C4-2B (cell line): ENCODE results near the gene NECAB3.

Experiments used
- H3K27ac ChIP-seq: fragments of 450-650 bp; 2 replicates; pipeline ENCODE4 v1.5.1; 2017
- ZFX ChIP-seq: fragments of 450-650 bp; IDR thresholded peaks from 2 replicates; pipeline ENCODE4 v1.6.1; 2017
- TF ChIP-seq, protein P1 (sequence below): fragments of 450-650 bp; conservative IDR thresholded peaks from 2 replicates; pipeline ENCODE4 v1.5.1; 2017; ENCODE audit warnings: mild to moderate bottlenecking

Gene NECAB3

DNA sequence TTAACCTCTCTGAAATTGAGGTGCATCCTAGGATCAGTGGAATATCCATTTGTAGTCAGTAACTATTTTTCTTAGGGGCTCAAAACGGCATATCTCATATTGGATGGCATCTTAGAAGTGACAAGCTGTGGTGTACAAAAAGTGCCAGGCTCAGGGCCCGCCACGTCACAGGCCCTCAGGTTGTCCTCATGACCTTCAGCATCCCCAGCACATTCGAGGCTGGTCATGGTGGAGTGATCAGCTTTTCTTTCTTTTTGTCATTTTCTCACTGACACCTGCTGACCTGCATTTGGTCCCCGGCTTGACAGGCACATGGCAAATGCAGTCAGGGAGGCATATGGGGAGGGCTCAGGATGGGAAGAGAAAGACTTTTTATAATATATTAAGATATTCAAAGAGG is 19.1 kb upstream of the NECAB3 start:
- TF ChIP-seq, protein P1, sequence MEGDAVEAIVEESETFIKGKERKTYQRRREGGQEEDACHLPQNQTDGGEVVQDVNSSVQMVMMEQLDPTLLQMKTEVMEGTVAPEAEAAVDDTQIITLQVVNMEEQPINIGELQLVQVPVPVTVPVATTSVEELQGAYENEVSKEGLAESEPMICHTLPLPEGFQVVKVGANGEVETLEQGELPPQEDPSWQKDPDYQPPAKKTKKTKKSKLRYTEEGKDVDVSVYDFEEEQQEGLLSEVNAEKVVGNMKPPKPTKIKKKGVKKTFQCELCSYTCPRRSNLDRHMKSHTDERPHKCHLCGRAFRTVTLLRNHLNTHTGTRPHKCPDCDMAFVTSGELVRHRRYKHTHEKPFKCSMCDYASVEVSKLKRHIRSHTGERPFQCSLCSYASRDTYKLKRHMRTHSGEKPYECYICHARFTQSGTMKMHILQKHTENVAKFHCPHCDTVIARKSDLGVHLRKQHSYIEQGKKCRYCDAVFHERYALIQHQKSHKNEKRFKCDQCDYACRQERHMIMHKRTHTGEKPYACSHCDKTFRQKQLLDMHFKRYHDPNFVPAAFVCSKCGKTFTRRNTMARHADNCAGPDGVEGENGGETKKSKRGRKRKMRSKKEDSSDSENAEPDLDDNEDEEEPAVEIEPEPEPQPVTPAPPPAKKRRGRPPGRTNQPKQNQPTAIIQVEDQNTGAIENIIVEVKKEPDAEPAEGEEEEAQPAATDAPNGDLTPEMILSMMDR, result no peak
- TF ChIP-seq ZFX, result no peak
- no peak overlapping the region for H3K27ac ChIP-seq

DNA sequence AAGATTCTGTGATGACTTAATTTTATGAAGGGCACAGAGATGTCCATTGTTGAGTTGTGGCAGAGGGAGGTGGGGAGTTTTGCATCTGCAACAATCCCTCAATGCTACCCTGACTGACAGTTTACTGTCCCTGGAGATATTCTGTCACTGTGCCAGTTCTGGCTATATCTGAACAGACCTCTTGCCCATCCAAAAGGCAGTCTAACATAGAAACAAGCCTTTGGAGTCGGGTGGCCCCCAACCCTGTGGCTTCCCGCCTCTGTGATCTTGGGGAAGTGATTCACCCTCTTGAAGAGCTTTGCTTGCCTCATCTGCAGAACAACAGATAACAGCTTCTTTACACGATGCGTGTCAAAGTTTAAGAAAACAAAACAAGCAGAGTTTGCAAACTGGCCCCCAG is 15.7 kb upstream of the NECAB3 start:
- H3K27ac ChIP-seq, result no peak overlapping the region
- TF ChIP-seq, protein P1, result no peak
- no peak for TF ChIP-seq ZFX

DNA sequence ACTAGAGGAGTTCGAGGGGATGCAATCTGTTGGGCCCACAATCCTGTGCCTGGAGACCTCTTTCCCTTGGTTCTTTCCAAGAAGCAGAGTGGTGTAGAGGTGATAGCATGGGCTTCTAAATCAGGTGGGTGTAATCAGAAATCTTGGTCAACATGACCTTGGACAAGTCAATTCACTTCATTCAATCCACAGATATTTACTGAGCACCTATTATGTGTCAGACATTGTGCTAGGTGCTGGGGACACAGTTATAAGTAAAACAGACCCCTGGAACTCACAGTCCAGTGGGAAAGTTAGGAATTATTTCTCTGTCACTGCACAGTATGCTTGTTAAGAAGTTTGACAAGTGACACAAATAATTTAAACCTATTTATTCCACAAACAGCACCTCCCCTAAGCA is 15.3 kb upstream of the NECAB3 start:
- H3K27ac ChIP-seq, result peak overlapping the region; percentile 25; the same call in 1 of the 2 replicates
- TF ChIP-seq, protein P1, result no peak
- TF ChIP-seq ZFX, result no peak

DNA sequence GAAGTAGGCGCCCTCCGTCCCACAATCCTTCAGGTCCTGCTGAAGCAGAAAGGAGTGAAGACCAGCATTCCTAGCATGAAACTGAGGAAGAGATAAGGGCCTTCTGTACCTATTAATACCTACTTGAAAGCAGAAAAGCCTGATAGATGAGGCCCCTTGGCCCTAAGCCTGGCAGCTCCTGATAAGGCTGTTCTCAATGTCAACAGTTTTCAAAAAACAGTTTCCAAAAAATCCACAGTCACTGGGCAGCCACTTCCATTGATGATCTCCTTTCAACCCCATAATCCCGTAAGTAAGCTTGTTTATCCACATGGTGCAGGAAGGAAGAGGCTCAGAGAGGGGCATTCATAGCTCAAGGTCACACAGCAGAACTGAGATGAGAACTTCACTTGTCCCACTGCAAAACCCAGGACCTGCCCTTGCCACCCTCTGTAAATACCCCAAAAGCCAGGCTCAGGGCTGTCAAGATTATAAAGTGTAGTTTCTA is 14.8 kb upstream of the NECAB3 start:
- peak overlapping the region; percentile 25; the same call in 1 of the 2 replicates for H3K27ac ChIP-seq
- TF ChIP-seq ZFX, result no peak
- TF ChIP-seq, protein P1, result no peak

DNA sequence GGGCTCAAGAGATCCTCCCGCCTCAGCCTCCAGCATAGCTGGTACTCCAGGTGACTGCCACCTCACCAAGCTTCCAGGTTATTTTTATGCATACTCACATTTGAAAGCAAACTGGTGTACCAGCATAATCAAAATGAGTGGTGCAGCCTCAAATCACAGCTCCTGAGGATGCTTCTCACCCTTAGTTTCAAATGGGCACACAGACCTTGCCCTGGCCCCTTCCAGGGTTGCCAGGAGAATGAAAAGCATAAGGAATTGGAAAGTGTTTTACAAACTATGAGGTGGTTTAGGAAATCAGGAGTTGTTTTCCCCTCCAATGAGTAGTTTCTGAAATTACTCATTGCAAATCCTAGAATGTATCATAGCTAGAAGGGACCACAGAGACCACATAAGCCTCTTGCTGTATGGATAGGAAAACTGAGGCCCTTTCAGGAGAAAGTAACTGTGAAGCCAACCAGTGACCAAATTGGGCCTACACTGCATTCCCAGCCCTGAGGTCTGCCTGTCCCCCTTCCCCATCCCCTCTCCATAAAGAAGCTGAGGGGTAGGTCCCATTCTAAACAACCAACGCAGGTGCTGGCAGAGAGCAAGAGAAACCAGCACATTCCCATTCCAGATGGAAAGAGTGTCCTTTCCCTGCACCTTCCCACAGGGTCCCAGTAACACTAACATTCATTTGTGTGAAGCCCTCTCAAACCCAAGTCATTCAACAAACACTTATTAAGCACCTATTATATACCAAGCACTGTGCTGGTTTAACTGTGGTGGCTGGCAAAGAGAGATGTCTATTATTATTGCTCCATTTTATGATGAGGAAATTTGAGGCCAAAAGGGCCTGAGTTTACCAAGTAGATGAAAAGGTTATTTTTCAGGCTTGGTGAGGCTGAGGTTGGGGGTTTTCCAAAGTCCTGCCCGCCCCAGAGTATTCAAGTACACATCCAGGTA is 14.0 kb upstream of the NECAB3 start:
- TF ChIP-seq, protein P1, result no peak
- no peak for TF ChIP-seq ZFX
- peak overlapping the region; percentile 25; the same call in 1 of the 2 replicates for H3K27ac ChIP-seq

DNA sequence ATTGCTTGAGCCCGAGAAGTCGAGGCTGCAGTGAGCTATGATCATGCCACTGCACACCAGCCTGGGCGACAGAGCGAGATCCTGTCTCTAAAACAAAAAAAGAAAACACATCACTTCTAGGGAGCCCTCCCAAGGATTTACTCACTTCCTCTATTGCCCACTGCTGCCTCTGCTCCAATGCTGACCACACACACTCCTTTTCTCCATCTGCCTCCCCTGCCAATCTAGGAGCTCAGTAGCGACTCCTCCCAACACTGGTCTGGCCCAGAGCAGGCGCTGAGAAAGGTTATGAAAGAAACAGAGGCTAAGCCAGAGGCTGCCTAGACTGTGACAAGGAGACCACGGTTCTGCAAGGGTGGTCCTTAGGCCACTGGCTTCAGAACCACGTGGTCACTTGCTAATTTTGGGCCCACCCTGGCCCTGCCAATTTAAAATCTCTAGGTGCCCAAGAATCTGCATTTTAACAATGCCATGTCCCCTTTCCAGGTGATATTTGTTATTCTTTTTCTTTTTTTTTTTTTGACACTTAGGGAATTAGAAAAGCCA is 13.2 kb upstream of the NECAB3 start:
- TF ChIP-seq, protein P1, result no peak
- no peak for TF ChIP-seq ZFX
- H3K27ac ChIP-seq, result peak overlapping the region; percentile 72

DNA sequence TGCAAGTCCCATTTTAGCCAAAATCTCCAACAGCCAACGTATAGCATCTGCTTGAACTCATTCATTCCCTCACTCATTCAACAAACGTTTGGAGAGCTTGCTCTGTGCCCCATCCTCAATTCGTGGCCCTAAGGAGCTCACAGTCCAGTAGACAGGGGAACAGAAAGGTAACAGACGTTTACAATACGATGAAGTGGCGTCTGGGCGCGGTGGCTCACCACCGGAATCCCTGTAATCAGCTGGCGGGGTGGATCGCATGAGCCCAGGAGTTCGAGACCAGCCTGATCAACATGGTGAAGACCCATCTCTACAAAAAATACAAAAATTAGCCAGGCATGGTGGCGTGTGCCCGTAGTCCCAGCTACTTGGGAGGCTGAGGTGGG is 12.7 kb upstream of the NECAB3 start:
- peak overlapping the region; percentile 72 for H3K27ac ChIP-seq
- TF ChIP-seq ZFX, result no peak
- TF ChIP-seq, protein P1, result no peak
